ENCODE data around the gene PLIN4.

The PLIN4 gene

GRCh38 chr19:4518345-4519171 is at the start of gene PLIN4:
PLIN4 (minus strand) TSS chr19:4518486; CDS start chr19:4518272, 214 bp downstream.
- DNase-seq = no peak

GRCh38 chr19:4567584-4568071 is 49.3 kb upstream of the PLIN4 start:
- DNase-seq = peak; percentile 63

- no peak for DNase-seq
Measured at GRCh38 chr19:4566402-4567051, 48.2 kb upstream of the PLIN4 start.

GRCh38 chr19:4563562-4563961 is 45.3 kb upstream of the PLIN4 start:
- DNase-seq = peak; percentile 25

- DNase-seq = peak; percentile 16
Measured at GRCh38 chr19:4562085-4562484, 43.8 kb upstream of the PLIN4 start.

- DNase-seq = no peak
Measured at GRCh38 chr19:4559569-4559968, 41.3 kb upstream of the PLIN4 start, which contains the start of gene SEMA6B. SEMA6B (minus strand) TSS chr19:4559684; CDS start chr19:4558457, 1,227 bp downstream.

- no peak for DNase-seq
Measured at GRCh38 chr19:4557971-4558941, 40.0 kb upstream of the PLIN4 start.

- DNase-seq = no peak
Measured at GRCh38 chr19:4557144-4557970, 39.1 kb upstream of the PLIN4 start.

- peak; percentile 8 for DNase-seq
Measured at GRCh38 chr19:4556597-4557127, 38.4 kb upstream of the PLIN4 start.

- DNase-seq = no peak
Measured at GRCh38 chr19:4555657-4556561, 37.6 kb upstream of the PLIN4 start.

- DNase-seq = no peak
Measured at GRCh38 chr19:4554717-4555116, 36.4 kb upstream of the PLIN4 start.

GRCh38 chr19:4553775-4554174 is 35.5 kb upstream of the PLIN4 start:
- no peak for DNase-seq

GRCh38 chr19:4553092-4553695 is 34.9 kb upstream of the PLIN4 start:
- no peak for DNase-seq

- no peak for DNase-seq
Measured at GRCh38 chr19:4552525-4552819, 34.2 kb upstream of the PLIN4 start.

GRCh38 chr19:4550479-4551050 is 32.3 kb upstream of the PLIN4 start:
- no peak for DNase-seq

GRCh38 chr19:4550018-4550417 is 31.7 kb upstream of the PLIN4 start:
- no peak for DNase-seq

- DNase-seq = no peak
Measured at GRCh38 chr19:4548238-4548584, 29.9 kb upstream of the PLIN4 start.

GRCh38 chr19:4547303-4548237 is 29.3 kb upstream of the PLIN4 start:
- no peak for DNase-seq
